ENCODE results near the gene GNG7.
"Not testable (repeated sequence)": the region's sequence is repeated elsewhere in the genome, so short reads cannot be mapped to it uniquely, and the experiment has no call there.

GNG7 gene

GRCh38 chr19:2495651-2496316 is 206.7 kb downstream of the GNG7 start:
- ChIA-PET CTCF (interaction anchor here (1.0 kb wide), 1 partner anchor 118 kb away, joined by 3 read pairs; no protein-coding TSS in a partner anchor), POLR2A (interaction anchor here (2.9 kb wide), 1 partner anchor 20 kb away, joined by 21 read pairs; the partner anchor contains the start of gene GADD45B)
- peak overlapping the region in 4 of 7 experiments; percentile 75 to 87 (median 82) for H3K4me3 ChIP-seq (ENCODE audit: control insufficient read depth in 1 of 7, extremely low read depth in 1 of 7, insufficient read depth in 4 of 7, low read depth in 2 of 7, low read length in 6 of 7)
- H3K27me3 ChIP-seq (replicated peaks in 2 of 5; ENCODE audit: control insufficient read depth in 4 of 5, insufficient read depth in 5 of 5, low read length in 4 of 5), result peaks cover 0 to 6% (median 0%) of the 10 kb centered on the region in 5 experiments
- no peaks in the 10 kb centered on the region for H3K36me3 ChIP-seq (ENCODE audit: control insufficient read depth in 4 of 4, insufficient read depth in 4 of 4, low read length in 3 of 4)
- DNase-seq, result no peak
- H3K9me3 ChIP-seq (ENCODE audit: control extremely low read depth in 1 of 5, control insufficient read depth in 4 of 5, insufficient read depth in 2 of 5, low read depth in 1 of 5, low read length in 4 of 5), result no peaks in the 10 kb centered on the region
- WGBS (ENCODE audit: insufficient coverage), result 60% methylated on average over 8 of the region's 16 CpGs
- H3K4me1 ChIP-seq (ENCODE audit: control extremely low read depth in 1 of 4, control insufficient read depth in 4 of 4, insufficient read depth in 4 of 4, low read length in 3 of 4), result peaks cover 0 to 44% (median 42%) of the 10 kb centered on the region in 4 experiments
- no peak overlapping the region for H3K27ac ChIP-seq (ENCODE audit: insufficient read depth in 1 of 2, low read depth in 1 of 2, low read length in 2 of 2, poor library complexity in 1 of 2, severe bottlenecking in 2 of 2)

- WGBS (ENCODE audit: insufficient coverage), result 1% methylated on average over 24 of the region's 26 CpGs
- H3K4me1 ChIP-seq (ENCODE audit: control extremely low read depth in 1 of 4, control insufficient read depth in 4 of 4, insufficient read depth in 4 of 4, low read length in 3 of 4), result peaks cover 0 to 47% (median 44%) of the 10 kb centered on the region in 4 experiments
- H3K4me3 ChIP-seq (ENCODE audit: control insufficient read depth in 1 of 7, extremely low read depth in 1 of 7, insufficient read depth in 4 of 7, low read depth in 2 of 7, low read length in 6 of 7), result peak overlapping the region; percentile 53 to 87 (median 75)
- peaks cover 0 to 9% (median 0%) of the 10 kb centered on the region in 5 experiments for H3K27me3 ChIP-seq (replicated peaks in 2 of 5; ENCODE audit: control insufficient read depth in 4 of 5, insufficient read depth in 5 of 5, low read length in 4 of 5)
- ChIA-PET CTCF (interaction anchor here (1.0 kb wide), 1 partner anchor 118 kb away, joined by 3 read pairs; no protein-coding TSS in a partner anchor), POLR2A (interaction anchor here (1.0 to 2.9 kb wide), 2 partner anchors 19 to 121 kb away, joined by 5 to 21 read pairs; partner anchors contain the start of gene GADD45B)
- no peaks in the 10 kb centered on the region for H3K36me3 ChIP-seq (ENCODE audit: control insufficient read depth in 4 of 4, insufficient read depth in 4 of 4, low read length in 3 of 4)
- DNase-seq, result peak in 1 of 3 donors; percentile 51
- H3K9me3 ChIP-seq (ENCODE audit: control extremely low read depth in 1 of 5, control insufficient read depth in 4 of 5, insufficient read depth in 2 of 5, low read depth in 1 of 5, low read length in 4 of 5), result no peaks in the 10 kb centered on the region
- no peak overlapping the region for H3K27ac ChIP-seq (ENCODE audit: insufficient read depth in 1 of 2, low read depth in 1 of 2, low read length in 2 of 2, poor library complexity in 1 of 2, severe bottlenecking in 2 of 2)
These were observed 207.3 kb downstream of the GNG7 start for GRCh38 chr19:2495130-2495641.

DNA sequence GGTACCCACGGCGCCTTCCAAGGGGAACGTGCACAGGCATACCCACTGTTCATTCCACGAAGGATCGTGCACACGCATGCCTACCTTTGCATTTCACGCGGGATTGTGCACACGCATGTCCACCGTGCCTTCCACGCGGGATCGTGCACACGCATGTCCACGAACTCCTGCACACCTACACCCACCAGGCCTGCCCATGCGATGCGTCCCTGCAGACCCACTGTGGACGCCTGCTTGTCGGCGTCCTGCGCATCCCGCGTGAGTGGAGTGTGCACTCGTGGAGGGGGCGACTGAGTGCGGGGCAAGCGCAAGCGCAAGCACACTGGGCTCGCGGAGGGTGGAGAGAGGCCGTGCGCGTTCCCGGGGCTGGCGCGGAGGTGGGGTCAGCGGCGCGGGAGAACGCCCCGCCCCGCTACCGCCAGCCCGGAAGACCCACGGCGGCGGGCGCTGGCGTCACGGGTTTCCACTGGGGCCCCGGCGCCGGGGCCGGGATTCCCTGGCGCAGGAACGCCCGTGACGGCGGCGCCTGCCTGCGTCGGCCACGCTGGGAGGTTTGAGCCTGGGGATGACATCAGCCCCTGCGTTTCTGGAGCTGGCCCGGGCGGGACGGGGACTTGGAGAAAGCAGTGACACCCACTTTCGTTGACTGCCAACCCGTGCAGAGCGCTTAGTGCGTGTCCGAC is 207.9 kb downstream of the GNG7 start:
- Histone ChIP-seq H3K9me3 (ENCODE audit: control extremely low read depth in 1 of 5, control insufficient read depth in 4 of 5, insufficient read depth in 2 of 5, low read depth in 1 of 5, low read length in 4 of 5) (no peaks in the 10 kb centered on the region), H3K36me3 (ENCODE audit: control insufficient read depth in 4 of 4, insufficient read depth in 4 of 4, low read length in 3 of 4) (no peaks in the 10 kb centered on the region), H3K4me1 (ENCODE audit: control extremely low read depth in 1 of 4, control insufficient read depth in 4 of 4, insufficient read depth in 4 of 4, low read length in 3 of 4) (peaks cover 0 to 50% (median 50%) of the 10 kb centered on the region in 4 experiments), H3K27me3 (replicated peaks in 2 of 5; ENCODE audit: control insufficient read depth in 4 of 5, insufficient read depth in 5 of 5, low read length in 4 of 5) (peaks cover 0 to 15% (median 4%) of the 10 kb centered on the region in 5 experiments), H3K27ac (ENCODE audit: insufficient read depth in 1 of 2, low read depth in 1 of 2, low read length in 2 of 2, poor library complexity in 1 of 2, severe bottlenecking in 2 of 2) (no peak overlapping the region), H3K4me3 (ENCODE audit: control insufficient read depth in 1 of 7, extremely low read depth in 1 of 7, insufficient read depth in 4 of 7, low read depth in 2 of 7, low read length in 6 of 7) (peak overlapping the region; percentile 53 to 87 (median 75))
- CTCF ChIA-PET, result no interaction called here
- peak in 2 of 3 donors; percentile 73 to 77 for DNase-seq
- POLR2A ChIA-PET, result interaction anchor here (1.0 to 2.9 kb wide), 2 partner anchors 18 to 122 kb away, joined by 5 to 21 read pairs; partner anchors contain the start of gene GADD45B
- 15% methylated on average over 72 of the region's 72 CpGs for WGBS (ENCODE audit: insufficient coverage)

GRCh38 chr19:2494084-2494446 is 208.4 kb downstream of the GNG7 start:
- H3K27ac ChIP-seq (ENCODE audit: insufficient read depth in 1 of 2, low read depth in 1 of 2, low read length in 2 of 2, poor library complexity in 1 of 2, severe bottlenecking in 2 of 2), result no peak overlapping the region
- peak overlapping the region in 3 of 7 experiments; percentile 63 to 87 (median 86) for H3K4me3 ChIP-seq (ENCODE audit: control insufficient read depth in 1 of 7, extremely low read depth in 1 of 7, insufficient read depth in 4 of 7, low read depth in 2 of 7, low read length in 6 of 7)
- POLR2A ChIA-PET, result interaction anchor here (2.9 kb wide), 1 partner anchor 18 kb away, joined by 21 read pairs; the partner anchor contains the start of gene GADD45B
- H3K27me3 ChIP-seq (replicated peaks in 2 of 5; ENCODE audit: control insufficient read depth in 4 of 5, insufficient read depth in 5 of 5, low read length in 4 of 5), result peaks cover 0 to 20% (median 6%) of the 10 kb centered on the region in 5 experiments
- no peaks in the 10 kb centered on the region for H3K36me3 ChIP-seq (ENCODE audit: control insufficient read depth in 4 of 4, insufficient read depth in 4 of 4, low read length in 3 of 4)
- DNase-seq, result peak in 1 of 3 donors; percentile 37
- CTCF ChIA-PET, result interaction anchor here (0.7 kb wide), 1 partner anchor 20 kb away, joined by 3 read pairs; no protein-coding TSS in a partner anchor
- H3K9me3 ChIP-seq (ENCODE audit: control extremely low read depth in 1 of 5, control insufficient read depth in 4 of 5, insufficient read depth in 2 of 5, low read depth in 1 of 5, low read length in 4 of 5), result no peaks in the 10 kb centered on the region
- WGBS (ENCODE audit: insufficient coverage), result 78% methylated on average over 16 of the region's 21 CpGs
- peaks cover 0 to 53% (median 51%) of the 10 kb centered on the region in 4 experiments for H3K4me1 ChIP-seq (ENCODE audit: control extremely low read depth in 1 of 4, control insufficient read depth in 4 of 4, insufficient read depth in 4 of 4, low read length in 3 of 4)

DNA sequence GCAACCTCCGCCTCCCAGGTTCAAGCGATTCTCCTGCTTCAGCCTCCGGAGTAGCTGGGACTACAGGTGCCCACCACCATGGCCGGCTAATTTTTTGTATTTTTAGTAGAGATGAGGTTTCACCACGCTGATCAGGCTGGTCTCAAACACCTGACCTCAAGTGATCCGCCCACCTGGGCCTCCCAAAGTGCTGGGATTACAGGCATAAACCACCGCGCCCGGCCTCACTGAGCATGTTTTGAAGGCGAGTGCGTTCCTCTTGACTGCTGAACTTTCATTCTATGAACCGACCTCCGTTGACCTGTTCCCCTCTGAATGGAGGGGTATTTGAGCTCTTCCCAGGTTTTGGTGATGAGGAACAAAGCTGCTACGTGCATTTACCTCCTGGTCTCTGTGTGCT is 209.0 kb downstream of the GNG7 start:
- ChIA-PET CTCF (interaction anchor here (0.7 kb wide), 1 partner anchor 19 kb away, joined by 3 read pairs; no protein-coding TSS in a partner anchor), POLR2A (interaction anchor here (2.9 kb wide), 1 partner anchor 17 kb away, joined by 21 read pairs; the partner anchor contains the start of gene GADD45B)
- 96% methylated on average over 12 of the region's 14 CpGs for WGBS (ENCODE audit: insufficient coverage)
- Histone ChIP-seq H3K4me1 (ENCODE audit: control extremely low read depth in 1 of 4, control insufficient read depth in 4 of 4, insufficient read depth in 4 of 4, low read length in 3 of 4) (peaks cover 0 to 57% (median 55%) of the 10 kb centered on the region in 4 experiments), H3K27me3 (replicated peaks in 2 of 5; ENCODE audit: control insufficient read depth in 4 of 5, insufficient read depth in 5 of 5, low read length in 4 of 5) (peaks cover 0 to 26% (median 8%) of the 10 kb centered on the region in 5 experiments)
- not testable (repeated sequence) for H3K4me3 ChIP-seq (ENCODE audit: control insufficient read depth in 1 of 7, extremely low read depth in 1 of 7, insufficient read depth in 4 of 7, low read depth in 2 of 7, low read length in 6 of 7); H3K36me3 ChIP-seq (ENCODE audit: control insufficient read depth in 4 of 4, insufficient read depth in 4 of 4, low read length in 3 of 4); H3K9me3 ChIP-seq (ENCODE audit: control extremely low read depth in 1 of 5, control insufficient read depth in 4 of 5, insufficient read depth in 2 of 5, low read depth in 1 of 5, low read length in 4 of 5); H3K27ac ChIP-seq (ENCODE audit: insufficient read depth in 1 of 2, low read depth in 1 of 2, low read length in 2 of 2, poor library complexity in 1 of 2, severe bottlenecking in 2 of 2); DNase-seq

DNA sequence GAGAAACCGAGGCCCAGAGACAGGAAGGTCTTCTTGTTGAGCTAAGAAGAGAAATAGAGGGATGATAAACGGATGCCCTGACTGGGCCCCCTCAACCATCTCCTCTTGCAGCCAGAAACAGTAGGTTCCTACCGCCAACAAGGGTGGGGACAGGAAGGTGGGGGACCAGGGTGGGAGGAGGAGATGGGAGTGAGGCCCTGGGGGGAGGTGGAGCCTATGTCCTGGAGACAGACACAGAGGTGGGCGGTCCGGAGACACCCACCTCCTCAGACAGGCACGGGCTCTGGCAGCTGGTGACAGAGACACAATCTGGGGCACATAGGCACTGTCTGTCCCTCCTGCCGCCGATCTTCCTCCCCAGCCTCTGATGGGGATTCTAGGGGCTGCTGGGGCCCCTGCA is 209.6 kb downstream of the GNG7 start:
- Histone ChIP-seq H3K27ac (ENCODE audit: insufficient read depth in 1 of 2, low read depth in 1 of 2, low read length in 2 of 2, poor library complexity in 1 of 2, severe bottlenecking in 2 of 2) (no peak overlapping the region), H3K4me3 (ENCODE audit: control insufficient read depth in 1 of 7, extremely low read depth in 1 of 7, insufficient read depth in 4 of 7, low read depth in 2 of 7, low read length in 6 of 7) (no peak overlapping the region), H3K4me1 (ENCODE audit: control extremely low read depth in 1 of 4, control insufficient read depth in 4 of 4, insufficient read depth in 4 of 4, low read length in 3 of 4) (peaks cover 0 to 63% (median 60%) of the 10 kb centered on the region in 4 experiments), H3K36me3 (ENCODE audit: control insufficient read depth in 4 of 4, insufficient read depth in 4 of 4, low read length in 3 of 4) (no peaks in the 10 kb centered on the region), H3K9me3 (ENCODE audit: control extremely low read depth in 1 of 5, control insufficient read depth in 4 of 5, insufficient read depth in 2 of 5, low read depth in 1 of 5, low read length in 4 of 5) (no peaks in the 10 kb centered on the region), H3K27me3 (replicated peaks in 2 of 5; ENCODE audit: control insufficient read depth in 4 of 5, insufficient read depth in 5 of 5, low read length in 4 of 5) (peaks cover 0 to 31% (median 9%) of the 10 kb centered on the region in 5 experiments)
- ChIA-PET POLR2A (interaction anchor here (2.9 kb wide), 1 partner anchor 17 kb away, joined by 21 read pairs; the partner anchor contains the start of gene GADD45B), CTCF (no interaction called here)
- no CpG with 5 or more reads among the region's 8 CpGs for WGBS (ENCODE audit: insufficient coverage)
- DNase-seq, result no peak
